Measurements from ENCODE around the gene GALNT18. TPM values are rescaled to one million over a fixed set of nuclear protein-coding genes. Genes with fewer than 3 reads are reported as not detected.

The GALNT18 gene
- total and polyA plus RNA-seq, 2 donors (not counting 3 experiments of a cell fraction or from before 2014, with no cell fraction given), result 0.17 to 0.18 TPM

- CTCF ChIA-PET, result no interaction called here
- H3K4me2 ChIP-seq (ENCODE audit: insufficient read depth, low read length), result no peak overlapping the region
- dilution Hi-C loops (cut with MboI; ENCODE audit: extremely low pct_ligation_motif_present, low sequenced_read_pairs), result no loop called here
- no peak overlapping the region for H3K4me3 ChIP-seq (replicated peaks in 1 of 3; ENCODE audit: insufficient read depth in 1 of 3, low read depth in 1 of 3, low read length in 3 of 3)
- FAIRE-seq, result no peak
- no peaks in the 10 kb centered on the region for H3K36me3 ChIP-seq (ENCODE audit: control insufficient read depth in 2 of 2, extremely low read depth in 1 of 2, insufficient read depth in 2 of 2, low read length in 2 of 2)
- no peak for TF ChIP-seq FOS (IDR thresholded peaks at IDR 0.05; ENCODE audit: borderline replicate concordance, insufficient read depth, low read length)
- no peak for TF ChIP-seq MYC (IDR thresholded peaks at IDR 0.05; ENCODE audit: low read depth, low read length)
- no peak for TF ChIP-seq POLR2A (IDR thresholded peaks at IDR 0.05; ENCODE audit: low read depth, low read length)
- TF ChIP-seq JUN (IDR thresholded peaks at IDR 0.05; ENCODE audit: borderline replicate concordance, insufficient read depth, insufficient read length, low read depth), result no peak
- no peak for TF ChIP-seq POLR2AphosphoS5 (IDR thresholded peaks at IDR 0.05; ENCODE audit: insufficient read depth, low read depth, low read length)
- H3K27ac ChIP-seq (ENCODE audit: insufficient read depth, low read depth, low read length), result no peak overlapping the region
- H3K9ac ChIP-seq (replicated peaks; ENCODE audit: extremely low read depth, insufficient read depth, low read length), result no peak overlapping the region
- no peaks in the 10 kb centered on the region for H3K79me2 ChIP-seq (ENCODE audit: control insufficient read depth, insufficient read depth, low read length)
- H3K27me3 ChIP-seq (ENCODE audit: control insufficient read depth in 2 of 2, insufficient read depth in 2 of 2, low read length in 2 of 2), result no peaks in the 10 kb centered on the region
- no peaks in the 10 kb centered on the region for H3K4me1 ChIP-seq (ENCODE audit: control insufficient read depth, extremely low read depth, insufficient read depth, low read length)
- no peaks in the 10 kb centered on the region for H3K9me1 ChIP-seq (replicated peaks; ENCODE audit: control insufficient read depth, extremely low read depth, insufficient read depth, low read length)
- no peaks in the 10 kb centered on the region for H3K9me3 ChIP-seq (replicated peaks; ENCODE audit: control insufficient read depth, insufficient read depth, low read length)
- BruUV-seq (replicated peaks), result no TSS peak
- intact Hi-C loops (cut with micrococcal nuclease), result no loop called here
- no peak overlapping the region for H2AFZ ChIP-seq (ENCODE audit: low read depth, low read length)
- H4K20me1 ChIP-seq (replicated peaks; ENCODE audit: control insufficient read depth, extremely low read depth, insufficient read depth, low read length), result no peaks in the 10 kb centered on the region
- DNase-seq (ENCODE audit: low read depth, low spot score), result no peak
- POLR2A ChIA-PET, result no interaction called here
These were observed 208.0 kb downstream of the GALNT18 start for GRCh38 chr11:11413776-11414175.

- Histone ChIP-seq H3K9ac (replicated peaks; ENCODE audit: extremely low read depth, insufficient read depth, low read length) (no peak overlapping the region), H3K4me2 (ENCODE audit: insufficient read depth, low read length) (no peak overlapping the region), H4K20me1 (replicated peaks; ENCODE audit: control insufficient read depth, extremely low read depth, insufficient read depth, low read length) (no peaks in the 10 kb centered on the region), H3K9me1 (replicated peaks; ENCODE audit: control insufficient read depth, extremely low read depth, insufficient read depth, low read length) (no peaks in the 10 kb centered on the region), H3K9me3 (replicated peaks; ENCODE audit: control insufficient read depth, insufficient read depth, low read length) (no peaks in the 10 kb centered on the region), H3K27me3 (ENCODE audit: control insufficient read depth in 2 of 2, insufficient read depth in 2 of 2, low read length in 2 of 2) (no peaks in the 10 kb centered on the region), H2AFZ (ENCODE audit: low read depth, low read length) (no peak overlapping the region), H3K4me3 (replicated peaks in 1 of 3; ENCODE audit: insufficient read depth in 1 of 3, low read depth in 1 of 3, low read length in 3 of 3) (no peak overlapping the region), H3K36me3 (ENCODE audit: control insufficient read depth in 2 of 2, extremely low read depth in 1 of 2, insufficient read depth in 2 of 2, low read length in 2 of 2) (no peaks in the 10 kb centered on the region), H3K27ac (ENCODE audit: insufficient read depth, low read depth, low read length) (no peak overlapping the region), H3K4me1 (ENCODE audit: control insufficient read depth, extremely low read depth, insufficient read depth, low read length) (no peaks in the 10 kb centered on the region), H3K79me2 (ENCODE audit: control insufficient read depth, insufficient read depth, low read length) (no peaks in the 10 kb centered on the region)
- DNase-seq (ENCODE audit: low read depth, low spot score) (no peak), FAIRE-seq (no peak)
- dilution Hi-C loops (cut with MboI; ENCODE audit: extremely low pct_ligation_motif_present, low sequenced_read_pairs) (no loop called here), intact Hi-C loops (cut with micrococcal nuclease) (no loop called here)
- BruUV-seq (replicated peaks), result no TSS peak
- TF ChIP-seq POLR2A (IDR thresholded peaks at IDR 0.05; ENCODE audit: low read depth, low read length), result no peak
- POLR2A ChIA-PET, result no interaction called here
- CTCF ChIA-PET, result interaction anchor here (1.3 kb wide), 1 partner anchor 10 kb away, joined by 3 read pairs; no protein-coding TSS in a partner anchor
These were observed 210.3 kb downstream of the GALNT18 start for GRCh38 chr11:11411401-11411985.

Measured in endothelial cell of umbilical vein (primary cell).